ENCODE data around the gene GFM1. TPM values are rescaled to one million over a fixed set of nuclear protein-coding genes. Genes with fewer than 3 reads are reported as not detected.
"Not testable (repeated sequence)": the region's sequence is repeated elsewhere in the genome, so short reads cannot be mapped to it uniquely, and the experiment has no call there.

Gene GFM1
- total RNA-seq, 2 experiments from 2014 or later: 57.4 to 57.8 TPM

- intact Hi-C loops (cut with micrococcal nuclease): no loop called here
- Mint-ChIP-seq H3K27me3 (ENCODE audit: low read depth) (no peaks in the 10 kb centered on the region), H3K27ac (no peak overlapping the region), H3K36me3 (ENCODE audit: low read depth) (peaks cover 27% of the 10 kb centered on the region), H3K4me1 (ENCODE audit: low read depth) (peaks cover 6% of the 10 kb centered on the region), H3K4me3 (no peak overlapping the region), H3K9me3 (no peaks in the 10 kb centered on the region)
- no peak for DNase-seq
- CTCF ChIA-PET: interaction anchor here (0.6 kb wide), 1 partner anchor 47 kb away, joined by 3 read pairs; no protein-coding TSS in a partner anchor
Observed at GRCh38 chr3:158680861-158681260, 36.5 kb downstream of the GFM1 start.

- Mint-ChIP-seq H3K36me3 (ENCODE audit: low read depth) (peaks cover 22% of the 10 kb centered on the region), H3K4me1 (ENCODE audit: low read depth) (peaks cover 6% of the 10 kb centered on the region), H3K27me3 (ENCODE audit: low read depth) (no peaks in the 10 kb centered on the region), H3K27ac (no peak overlapping the region), H3K9me3 (no peaks in the 10 kb centered on the region), H3K4me3 (no peak overlapping the region)
- CTCF ChIA-PET: interaction anchor here (0.6 to 1.1 kb wide), 3 partner anchors 11 to 44 kb away, joined by 3 read pairs; no protein-coding TSS in a partner anchor
- intact Hi-C loops (cut with micrococcal nuclease): no loop called here
- DNase-seq: no peak
Observed at GRCh38 chr3:158683230-158683962, 39.1 kb downstream of the GFM1 start.

GRCh38 chr3:158685159-158685558, 40.8 kb downstream of the GFM1 start:
- no peak for DNase-seq

GRCh38 chr3:158693866-158694456, 49.6 kb downstream of the GFM1 start:
- DNase-seq; intact Hi-C loops (cut with micrococcal nuclease); H3K27ac Mint-ChIP-seq; H3K4me3 Mint-ChIP-seq; H3K9me3 Mint-ChIP-seq; H3K4me1 Mint-ChIP-seq (ENCODE audit: low read depth); H3K27me3 Mint-ChIP-seq (ENCODE audit: low read depth): not testable (repeated sequence)
- CTCF ChIA-PET: interaction anchor here (1.0 to 1.4 kb wide), 2 partner anchors 8 to 11 kb away, joined by 3 read pairs; no protein-coding TSS in a partner anchor
- H3K36me3 Mint-ChIP-seq (ENCODE audit: low read depth): peaks cover 42% of the 10 kb centered on the region

More at GRCh38 chr3:158685159-158685558, 40.8 kb downstream of the GFM1 start:
- no peaks in the 10 kb centered on the region for H3K9me3 Mint-ChIP-seq
- H3K36me3 Mint-ChIP-seq (ENCODE audit: low read depth): peaks cover 26% of the 10 kb centered on the region
- CTCF ChIA-PET: interaction anchor here (1.1 kb wide), 1 partner anchor 9 kb away, joined by 3 read pairs; no protein-coding TSS in a partner anchor
- no peak overlapping the region for H3K4me3 Mint-ChIP-seq
- H3K4me1 Mint-ChIP-seq (ENCODE audit: low read depth): peaks cover 6% of the 10 kb centered on the region
- H3K27me3 Mint-ChIP-seq (ENCODE audit: low read depth): no peaks in the 10 kb centered on the region
- intact Hi-C loops (cut with micrococcal nuclease): no loop called here
- no peak overlapping the region for H3K27ac Mint-ChIP-seq

GRCh38 chr3:158696618-158697017, 52.3 kb downstream of the GFM1 start:
- DNase-seq: no peak
- intact Hi-C loops (cut with micrococcal nuclease): no loop called here
- Mint-ChIP-seq H3K36me3 (ENCODE audit: low read depth) (peaks cover 40% of the 10 kb centered on the region), H3K4me1 (ENCODE audit: low read depth) (peaks cover 1% of the 10 kb centered on the region), H3K4me3 (no peak overlapping the region), H3K27ac (no peak overlapping the region), H3K27me3 (ENCODE audit: low read depth) (no peaks in the 10 kb centered on the region), H3K9me3 (no peaks in the 10 kb centered on the region)
- CTCF ChIA-PET: no interaction called here

- Mint-ChIP-seq H3K9me3 (no peaks in the 10 kb centered on the region), H3K27me3 (ENCODE audit: low read depth) (no peaks in the 10 kb centered on the region), H3K27ac (no peak overlapping the region), H3K4me1 (ENCODE audit: low read depth) (peaks cover 3% of the 10 kb centered on the region), H3K36me3 (ENCODE audit: low read depth) (peaks cover 36% of the 10 kb centered on the region), H3K4me3 (no peak overlapping the region)
- CTCF ChIA-PET: interaction anchor here (1.0 kb wide), 1 partner anchor 40 kb away, joined by 4 read pairs; no protein-coding TSS in a partner anchor
- intact Hi-C loops (cut with micrococcal nuclease): no loop called here
- DNase-seq: no peak
Observed at GRCh38 chr3:158700559-158700958, 56.2 kb downstream of the GFM1 start.

- Mint-ChIP-seq H3K27ac (no peak overlapping the region), H3K9me3 (no peaks in the 10 kb centered on the region), H3K4me1 (ENCODE audit: low read depth) (peaks cover 3% of the 10 kb centered on the region), H3K36me3 (ENCODE audit: low read depth) (peaks cover 40% of the 10 kb centered on the region), H3K4me3 (no peak overlapping the region), H3K27me3 (ENCODE audit: low read depth) (no peaks in the 10 kb centered on the region)
- CTCF ChIA-PET: interaction anchor here (1.0 kb wide), 1 partner anchor 41 kb away, joined by 4 read pairs; no protein-coding TSS in a partner anchor
- intact Hi-C loops (cut with micrococcal nuclease): no loop called here
- no peak for DNase-seq
Observed at GRCh38 chr3:158701420-158702065, 57.2 kb downstream of the GFM1 start.

GRCh38 chr3:158702815-158703481, 58.6 kb downstream of the GFM1 start:
- Mint-ChIP-seq H3K4me1 (ENCODE audit: low read depth) (peaks cover 3% of the 10 kb centered on the region), H3K9me3 (no peaks in the 10 kb centered on the region), H3K27ac (no peak overlapping the region), H3K36me3 (ENCODE audit: low read depth) (peaks cover 48% of the 10 kb centered on the region), H3K27me3 (ENCODE audit: low read depth) (no peaks in the 10 kb centered on the region), H3K4me3 (no peak overlapping the region)
- intact Hi-C loops (cut with micrococcal nuclease): no loop called here
- CTCF ChIA-PET: interaction anchor here (0.8 to 0.9 kb wide), 2 partner anchors 43 to 50 kb away, joined by 3 read pairs; no protein-coding TSS in a partner anchor
- DNase-seq: no peak

- H3K27me3 Mint-ChIP-seq (ENCODE audit: low read depth): no peaks in the 10 kb centered on the region
- peaks cover 3% of the 10 kb centered on the region for H3K4me1 Mint-ChIP-seq (ENCODE audit: low read depth)
- H3K36me3 Mint-ChIP-seq (ENCODE audit: low read depth): peaks cover 51% of the 10 kb centered on the region
- H3K9me3 Mint-ChIP-seq: no peaks in the 10 kb centered on the region
- CTCF ChIA-PET: interaction anchor here (0.9 kb wide), 1 partner anchor 50 kb away, joined by 3 read pairs; no protein-coding TSS in a partner anchor
- no peak overlapping the region for H3K4me3 Mint-ChIP-seq
- intact Hi-C loops (cut with micrococcal nuclease): no loop called here
- H3K27ac Mint-ChIP-seq: no peak overlapping the region
- DNase-seq: no peak
Observed at GRCh38 chr3:158703566-158703965, 59.2 kb downstream of the GFM1 start.

GRCh38 chr3:158709666-158710083, 65.3 kb downstream of the GFM1 start:
- Mint-ChIP-seq H3K36me3 (ENCODE audit: low read depth) (peaks cover 58% of the 10 kb centered on the region), H3K4me1 (ENCODE audit: low read depth) (peaks cover 21% of the 10 kb centered on the region), H3K9me3 (no peaks in the 10 kb centered on the region), H3K27me3 (ENCODE audit: low read depth) (no peaks in the 10 kb centered on the region), H3K27ac (no peak overlapping the region), H3K4me3 (no peak overlapping the region)
- intact Hi-C loops (cut with micrococcal nuclease): no loop called here
- CTCF ChIA-PET: interaction anchor here (0.6 kb wide), 1 partner anchor 1110 kb away, joined by 6 read pairs; no protein-coding TSS in a partner anchor
- DNase-seq: no peak

GRCh38 chr3:158710601-158711000, 66.3 kb downstream of the GFM1 start:
- Mint-ChIP-seq H3K27ac (peak overlapping the region; percentile 16), H3K4me3 (no peak overlapping the region), H3K4me1 (ENCODE audit: low read depth) (peaks cover 21% of the 10 kb centered on the region), H3K27me3 (ENCODE audit: low read depth) (no peaks in the 10 kb centered on the region), H3K9me3 (no peaks in the 10 kb centered on the region), H3K36me3 (ENCODE audit: low read depth) (peaks cover 57% of the 10 kb centered on the region)
- no peak for DNase-seq
- CTCF ChIA-PET: interaction anchor here (0.7 kb wide), 1 partner anchor 85 kb away, joined by 3 read pairs; no protein-coding TSS in a partner anchor
- intact Hi-C loops (cut with micrococcal nuclease): no loop called here

- Mint-ChIP-seq H3K4me3 (no peak overlapping the region), H3K27ac (no peak overlapping the region), H3K36me3 (ENCODE audit: low read depth) (peaks cover 52% of the 10 kb centered on the region), H3K27me3 (ENCODE audit: low read depth) (no peaks in the 10 kb centered on the region), H3K9me3 (no peaks in the 10 kb centered on the region), H3K4me1 (ENCODE audit: low read depth) (peaks cover 21% of the 10 kb centered on the region)
- DNase-seq: no peak
- CTCF ChIA-PET: interaction anchor here (3.6 kb wide), 1 partner anchor 16 kb away, joined by 17 read pairs; no protein-coding TSS in a partner anchor
- intact Hi-C loops (cut with micrococcal nuclease): no loop called here
Observed at GRCh38 chr3:158711886-158712285, 67.6 kb downstream of the GFM1 start.
